HEK293 (cell line): ENCODE data around the gene DNASE2B.

ENCODE experiments used
- ATF2 ChIP-seq: fragments of 450-650 bp; formaldehyde crosslinking; IDR thresholded peaks from 2 replicates; pipeline ENCODE4 v1.5.1; 2016; ENCODE audit warnings: missing biosample characterization, missing genetic modification characterization, low read depth
- SCRT2 ChIP-seq: fragments of 450-650 bp; formaldehyde crosslinking; IDR thresholded peaks from 2 replicates; pipeline ENCODE4 v1.5.1; 2016; ENCODE audit warnings: missing biosample characterization, missing genetic modification characterization
- ZBTB48 ChIP-seq: fragments of 450-650 bp; formaldehyde crosslinking; IDR thresholded peaks from 2 replicates; pipeline ENCODE4 v1.5.1; 2016; ENCODE audit warnings: missing biosample characterization, missing genetic modification characterization
- ZNF138 ChIP-seq: fragments of 450-650 bp; formaldehyde crosslinking; IDR thresholded peaks from 2 replicates; pipeline ENCODE4 v1.5.1; 2016; ENCODE audit warnings: missing biosample characterization, missing genetic modification characterization, borderline replicate concordance
- ZNF155 ChIP-seq: fragments of 450-650 bp; formaldehyde crosslinking; IDR thresholded peaks from 2 replicates; pipeline ENCODE4 v1.5.1; 2016; ENCODE audit warnings: missing biosample characterization, missing genetic modification characterization
- TF ChIP-seq, protein P1 (sequence below): fragments of 450-650 bp; formaldehyde crosslinking; IDR thresholded peaks from 2 replicates; pipeline ENCODE4 v1.5.1; 2016; ENCODE audit warnings: missing biosample characterization, missing genetic modification characterization
- TF ChIP-seq, protein P2 (sequence below): sonication (generic); formaldehyde crosslinking; IDR thresholded peaks from 2 replicates; pipeline ENCODE4 v1.8.1; 2022; ENCODE audit warnings: mild to moderate bottlenecking, moderate library complexity, missing genetic modification reagents

GRCh38 chr1:84387480-84388163 lies 10.7 kb upstream of the DNASE2B start:
- TF ChIP-seq, protein P1, sequence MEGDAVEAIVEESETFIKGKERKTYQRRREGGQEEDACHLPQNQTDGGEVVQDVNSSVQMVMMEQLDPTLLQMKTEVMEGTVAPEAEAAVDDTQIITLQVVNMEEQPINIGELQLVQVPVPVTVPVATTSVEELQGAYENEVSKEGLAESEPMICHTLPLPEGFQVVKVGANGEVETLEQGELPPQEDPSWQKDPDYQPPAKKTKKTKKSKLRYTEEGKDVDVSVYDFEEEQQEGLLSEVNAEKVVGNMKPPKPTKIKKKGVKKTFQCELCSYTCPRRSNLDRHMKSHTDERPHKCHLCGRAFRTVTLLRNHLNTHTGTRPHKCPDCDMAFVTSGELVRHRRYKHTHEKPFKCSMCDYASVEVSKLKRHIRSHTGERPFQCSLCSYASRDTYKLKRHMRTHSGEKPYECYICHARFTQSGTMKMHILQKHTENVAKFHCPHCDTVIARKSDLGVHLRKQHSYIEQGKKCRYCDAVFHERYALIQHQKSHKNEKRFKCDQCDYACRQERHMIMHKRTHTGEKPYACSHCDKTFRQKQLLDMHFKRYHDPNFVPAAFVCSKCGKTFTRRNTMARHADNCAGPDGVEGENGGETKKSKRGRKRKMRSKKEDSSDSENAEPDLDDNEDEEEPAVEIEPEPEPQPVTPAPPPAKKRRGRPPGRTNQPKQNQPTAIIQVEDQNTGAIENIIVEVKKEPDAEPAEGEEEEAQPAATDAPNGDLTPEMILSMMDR (tag by site-specific recombination) = no peak
- TF ChIP-seq ZNF138 (no peak), ATF2 (tag by site-specific recombination) (no peak), ZNF155 (tag by site-specific recombination) (no peak), SCRT2 (tag by site-specific recombination) (no peak), ZBTB48 (tag by site-specific recombination) (no peak)
- TF ChIP-seq, protein P2, sequence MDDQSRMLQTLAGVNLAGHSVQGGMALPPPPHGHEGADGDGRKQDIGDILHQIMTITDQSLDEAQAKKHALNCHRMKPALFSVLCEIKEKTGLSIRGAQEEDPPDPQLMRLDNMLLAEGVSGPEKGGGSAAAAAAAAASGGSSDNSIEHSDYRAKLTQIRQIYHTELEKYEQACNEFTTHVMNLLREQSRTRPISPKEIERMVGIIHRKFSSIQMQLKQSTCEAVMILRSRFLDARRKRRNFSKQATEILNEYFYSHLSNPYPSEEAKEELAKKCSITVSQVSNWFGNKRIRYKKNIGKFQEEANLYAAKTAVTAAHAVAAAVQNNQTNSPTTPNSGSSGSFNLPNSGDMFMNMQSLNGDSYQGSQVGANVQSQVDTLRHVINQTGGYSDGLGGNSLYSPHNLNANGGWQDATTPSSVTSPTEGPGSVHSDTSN = no peak
